ENCODE measurements around the gene TTLL9. TPM values are rescaled to one million over a fixed set of nuclear protein-coding genes. Genes with fewer than 3 reads are reported as not detected.

TTLL9 gene
- total and polyA plus RNA-seq, 4 donors = 0.06 to 0.08 TPM; not detected in 2

GRCh38 chr20:31988430-31989015 is 118.1 kb downstream of the TTLL9 start:
- WGBS = 87% methylated on average over 5 of the region's 5 CpGs
- Histone ChIP-seq H3K4me3 (ENCODE audit: low read depth in 1 of 3, low read length in 3 of 3) (no peak overlapping the region), H3K27me3 (ENCODE audit: control insufficient read depth in 4 of 4, insufficient read depth in 4 of 4, low read length in 3 of 4) (peaks cover 0 to 4% (median 0%) of the 10 kb centered on the region in 4 donors), H3K36me3 (ENCODE audit: control insufficient read depth in 4 of 4, insufficient read depth in 3 of 4, low read depth in 1 of 4, low read length in 3 of 4) (no peaks in the 10 kb centered on the region), H3K27ac (ENCODE audit: low read depth in 1 of 2, low read length in 2 of 2) (no peak overlapping the region), H3K4me1 (ENCODE audit: control insufficient read depth in 4 of 4, insufficient read depth in 4 of 4, low read length in 3 of 4) (no peaks in the 10 kb centered on the region), H3K9ac (ENCODE audit: low read depth in 1 of 2, low read length in 2 of 2) (no peak overlapping the region), H3K9me3 (ENCODE audit: control insufficient read depth in 4 of 4, low read length in 3 of 4) (no peaks in the 10 kb centered on the region)
- DNase-seq (ENCODE audit: low spot score) = no peak
- no peak for TF ChIP-seq YY1 (IDR thresholded peaks at IDR 0.05)
- TF ChIP-seq SP1 (IDR thresholded peaks at IDR 0.05) = no peak
- TF ChIP-seq NR2F2 (IDR thresholded peaks at IDR 0.05) = no peak
- TF ChIP-seq FOXA1 (IDR thresholded peaks at IDR 0.05) = no peak
- TF ChIP-seq RAD21 (IDR thresholded peaks at IDR 0.05) = no peak
- TF ChIP-seq REST (IDR thresholded peaks at IDR 0.05) = no peak
- no peak for TF ChIP-seq TAF1 (conservative IDR thresholded peaks at IDR 0.05)
- no peak for TF ChIP-seq FOXA2 (IDR thresholded peaks at IDR 0.05)
- TF ChIP-seq MAX (IDR thresholded peaks at IDR 0.05) = no peak
- no peak for TF ChIP-seq ZBTB33 (IDR thresholded peaks at IDR 0.05)

DNA sequence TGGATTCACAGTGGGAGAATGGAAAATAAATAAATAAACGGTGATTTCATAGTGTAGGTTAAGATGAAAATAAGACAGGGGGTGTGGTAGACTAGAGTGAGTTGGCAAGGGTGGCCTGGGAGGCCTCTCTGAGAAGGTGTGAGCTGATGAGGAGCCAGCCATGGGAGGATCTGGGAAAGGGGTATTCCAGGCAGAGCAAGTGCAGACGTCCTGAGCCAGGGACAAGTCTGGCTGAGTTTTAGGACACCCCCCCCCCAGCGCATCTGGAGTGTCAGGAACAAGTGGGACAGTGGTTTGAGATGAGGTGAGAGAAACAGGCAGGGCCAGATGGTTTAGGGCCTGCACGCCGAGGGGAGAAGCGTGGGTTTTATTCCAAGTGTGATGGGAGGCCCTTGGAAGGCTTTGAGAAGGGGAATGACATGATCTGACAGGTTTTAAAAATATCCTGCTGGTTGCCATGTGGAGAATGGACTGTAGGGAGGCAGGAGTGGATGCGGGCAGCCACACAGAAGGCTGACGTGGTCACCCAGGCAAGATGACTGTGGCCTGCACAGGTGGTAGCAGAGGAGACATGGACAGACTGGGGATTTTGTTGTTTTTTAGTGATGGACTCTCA is 118.7 kb downstream of the TTLL9 start:
- H3K9me3 ChIP-seq (ENCODE audit: control insufficient read depth in 4 of 4, low read length in 3 of 4) = no peaks in the 10 kb centered on the region
- H3K27ac ChIP-seq (ENCODE audit: low read depth in 1 of 2, low read length in 2 of 2) = no peak overlapping the region
- no peaks in the 10 kb centered on the region for H3K36me3 ChIP-seq (ENCODE audit: control insufficient read depth in 4 of 4, insufficient read depth in 3 of 4, low read depth in 1 of 4, low read length in 3 of 4)
- H3K4me1 ChIP-seq (ENCODE audit: control insufficient read depth in 4 of 4, insufficient read depth in 4 of 4, low read length in 3 of 4) = no peaks in the 10 kb centered on the region
- no peak overlapping the region for H3K9ac ChIP-seq (ENCODE audit: low read depth in 1 of 2, low read length in 2 of 2)
- whole genome bisulfite sequencing = 83% methylated on average over 8 of the region's 8 CpGs
- H3K4me3 ChIP-seq (ENCODE audit: low read depth in 1 of 3, low read length in 3 of 3) = no peak overlapping the region
- peaks cover 0 to 6% (median 0%) of the 10 kb centered on the region in 4 donors for H3K27me3 ChIP-seq (ENCODE audit: control insufficient read depth in 4 of 4, insufficient read depth in 4 of 4, low read length in 3 of 4)
- TF ChIP-seq FOXA1 (IDR thresholded peaks at IDR 0.05) = no peak
- TF ChIP-seq JUND (IDR thresholded peaks at IDR 0.05) = no peak
- no peak for TF ChIP-seq HNF4A (conservative IDR thresholded peaks at IDR 0.05)
- TF ChIP-seq RAD21 (IDR thresholded peaks at IDR 0.05) = no peak
- no peak for TF ChIP-seq NR2F2 (IDR thresholded peaks at IDR 0.05)
- TF ChIP-seq, protein P1, sequence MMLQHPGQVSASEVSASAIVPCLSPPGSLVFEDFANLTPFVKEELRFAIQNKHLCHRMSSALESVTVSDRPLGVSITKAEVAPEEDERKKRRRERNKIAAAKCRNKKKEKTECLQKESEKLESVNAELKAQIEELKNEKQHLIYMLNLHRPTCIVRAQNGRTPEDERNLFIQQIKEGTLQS (IDR thresholded peaks at IDR 0.05) = no peak
- no peak for TF ChIP-seq TAF1 (conservative IDR thresholded peaks at IDR 0.05)
- TF ChIP-seq RXRA (IDR thresholded peaks at IDR 0.05) = no peak
- TF ChIP-seq, protein P2, sequence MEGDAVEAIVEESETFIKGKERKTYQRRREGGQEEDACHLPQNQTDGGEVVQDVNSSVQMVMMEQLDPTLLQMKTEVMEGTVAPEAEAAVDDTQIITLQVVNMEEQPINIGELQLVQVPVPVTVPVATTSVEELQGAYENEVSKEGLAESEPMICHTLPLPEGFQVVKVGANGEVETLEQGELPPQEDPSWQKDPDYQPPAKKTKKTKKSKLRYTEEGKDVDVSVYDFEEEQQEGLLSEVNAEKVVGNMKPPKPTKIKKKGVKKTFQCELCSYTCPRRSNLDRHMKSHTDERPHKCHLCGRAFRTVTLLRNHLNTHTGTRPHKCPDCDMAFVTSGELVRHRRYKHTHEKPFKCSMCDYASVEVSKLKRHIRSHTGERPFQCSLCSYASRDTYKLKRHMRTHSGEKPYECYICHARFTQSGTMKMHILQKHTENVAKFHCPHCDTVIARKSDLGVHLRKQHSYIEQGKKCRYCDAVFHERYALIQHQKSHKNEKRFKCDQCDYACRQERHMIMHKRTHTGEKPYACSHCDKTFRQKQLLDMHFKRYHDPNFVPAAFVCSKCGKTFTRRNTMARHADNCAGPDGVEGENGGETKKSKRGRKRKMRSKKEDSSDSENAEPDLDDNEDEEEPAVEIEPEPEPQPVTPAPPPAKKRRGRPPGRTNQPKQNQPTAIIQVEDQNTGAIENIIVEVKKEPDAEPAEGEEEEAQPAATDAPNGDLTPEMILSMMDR (IDR thresholded peaks at IDR 0.05; ENCODE audit: low read depth, low read length, missing input control) = no peak
- TF ChIP-seq FOXA2 (IDR thresholded peaks at IDR 0.05) = no peak
- no peak for TF ChIP-seq EGR1 (IDR thresholded peaks at IDR 0.05; ENCODE audit: low read depth in 2 of 2)
- no peak for TF ChIP-seq REST (IDR thresholded peaks at IDR 0.05)
- DNase-seq (ENCODE audit: low spot score) = no peak
